Stimulated activated CD8-positive, alpha-beta memory T cell treated with anti-CD3 and anti-CD28 coated beads, Interleukin-7, amount 100 ng/mL, for 48 hours (primary cell): ENCODE data around the gene ACTRT2.

ENCODE experiments used
- DNase-seq, 2 donors: peaks; one replicate each; pipeline ENCODE4 v3.0.0-alpha.2; 2020; ENCODE audit warnings: low read depth in 1 of 2; ENCODE audit errors: extremely low read depth in 1 of 2

The ACTRT2 gene

GRCh38 chr1:2983319-2983705 is 38.0 kb upstream of the ACTRT2 start:
- DNase-seq, result no peak

- DNase-seq, result no peak
Observed at GRCh38 chr1:2983706-2984398, 37.4 kb upstream of the ACTRT2 start.

GRCh38 chr1:2984399-2985061 is 36.7 kb upstream of the ACTRT2 start:
- no peak for DNase-seq

GRCh38 chr1:2985067-2985561 is 36.2 kb upstream of the ACTRT2 start:
- no peak for DNase-seq

- no peak for DNase-seq
Observed at GRCh38 chr1:2985694-2986548, 35.3 kb upstream of the ACTRT2 start.

- DNase-seq, result no peak
Observed at GRCh38 chr1:2986549-2987305, 34.5 kb upstream of the ACTRT2 start.

- no peak for DNase-seq
Observed at GRCh38 chr1:2987773-2988172, 33.5 kb upstream of the ACTRT2 start.

GRCh38 chr1:2988256-2988655 is 33.0 kb upstream of the ACTRT2 start:
- DNase-seq, result no peak

GRCh38 chr1:2989185-2989584 is 32.1 kb upstream of the ACTRT2 start:
- no peak for DNase-seq

- DNase-seq, result no peak
Observed at GRCh38 chr1:2989976-2990375, 31.3 kb upstream of the ACTRT2 start.

GRCh38 chr1:2990376-2991115 is 30.7 kb upstream of the ACTRT2 start:
- no peak for DNase-seq

- no peak for DNase-seq
Observed at GRCh38 chr1:2991753-2992495, 29.3 kb upstream of the ACTRT2 start.

GRCh38 chr1:2998503-2999100 is 22.7 kb upstream of the ACTRT2 start:
- no peak for DNase-seq

- no peak for DNase-seq
Observed at GRCh38 chr1:2999138-2999537, 22.1 kb upstream of the ACTRT2 start.

GRCh38 chr1:2999571-2999970 is 21.7 kb upstream of the ACTRT2 start:
- DNase-seq, result no peak

GRCh38 chr1:3000214-3000613 is 21.1 kb upstream of the ACTRT2 start:
- no peak for DNase-seq

GRCh38 chr1:3000671-3001470 is 20.4 kb upstream of the ACTRT2 start:
- DNase-seq, result no peak
